Endothelial cell of hepatic sinusoid (primary cell): ENCODE data around the gene ALDH3A1.

Experiments
- in situ Hi-C: cut with HindIII; loops from 2 replicates; pipeline ENCODE4 v1.10.0; 2017; ENCODE audit warnings: low sequenced_read_pairs

ALDH3A1 gene

GRCh38 chr17:19743101-19744100 is 4.7 kb downstream of the ALDH3A1 start:
- in situ Hi-C loops: no loop called here

GRCh38 chr17:19742495-19742894 is 5.6 kb downstream of the ALDH3A1 start:
- in situ Hi-C loops: no loop called here

- in situ Hi-C loops: no loop called here
Observed at GRCh38 chr17:19741832-19742457, 6.2 kb downstream of the ALDH3A1 start.

GRCh38 chr17:19740933-19741332 is 7.2 kb downstream of the ALDH3A1 start:
- in situ Hi-C loops: no loop called here

GRCh38 chr17:19739241-19740201 is 8.6 kb downstream of the ALDH3A1 start:
- in situ Hi-C loops: no loop called here

GRCh38 chr17:19738757-19739156 is 9.3 kb downstream of the ALDH3A1 start:
- in situ Hi-C loops: no loop called here

- in situ Hi-C loops: no loop called here
Observed at GRCh38 chr17:19738073-19738449, 10.0 kb downstream of the ALDH3A1 start.

- in situ Hi-C loops: no loop called here
Observed at GRCh38 chr17:19737305-19738072, 10.6 kb downstream of the ALDH3A1 start.

- in situ Hi-C loops: no loop called here
Observed at GRCh38 chr17:19736071-19736470, 12.0 kb downstream of the ALDH3A1 start.

GRCh38 chr17:19733953-19734526 is 14.1 kb downstream of the ALDH3A1 start:
- in situ Hi-C loops: no loop called here

- in situ Hi-C loops: no loop called here
Observed at GRCh38 chr17:19731626-19732025, 16.5 kb downstream of the ALDH3A1 start.

GRCh38 chr17:19730843-19731242 is 17.3 kb downstream of the ALDH3A1 start:
- in situ Hi-C loops: no loop called here

- in situ Hi-C loops: no loop called here
Observed at GRCh38 chr17:19729900-19730299, 18.2 kb downstream of the ALDH3A1 start.

- in situ Hi-C loops: no loop called here
Observed at GRCh38 chr17:19728084-19728495, 20.0 kb downstream of the ALDH3A1 start.

GRCh38 chr17:19727501-19728078 is 20.5 kb downstream of the ALDH3A1 start:
- in situ Hi-C loops: no loop called here

- in situ Hi-C loops: no loop called here
Observed at GRCh38 chr17:19726631-19727376, 21.3 kb downstream of the ALDH3A1 start.

- in situ Hi-C loops: no loop called here
Observed at GRCh38 chr17:19725486-19725885, 22.6 kb downstream of the ALDH3A1 start.

GRCh38 chr17:19724501-19725420 is 23.3 kb downstream of the ALDH3A1 start:
- in situ Hi-C loops: no loop called here
